NCI-H128 (cell line): ENCODE data around the gene CAPZB.
"Not testable (repeated sequence)": the region's sequence is repeated elsewhere in the genome, so short reads cannot be mapped to it uniquely, and the experiment has no call there.

Source experiments
- DNase-seq: peaks from one replicate; lab custom pipeline; 2025; ENCODE audit not compliant: unreplicated experiment; lab: John Stamatoyannopoulos, UW

The CAPZB gene

GRCh38 chr1:19315378-19316198 is 169.8 kb downstream of the CAPZB start:
- no peak for DNase-seq

GRCh38 chr1:19313961-19314882 is 171.1 kb downstream of the CAPZB start:
- DNase-seq: no peak

- DNase-seq: no peak
Measured at GRCh38 chr1:19313636-19313959, 171.7 kb downstream of the CAPZB start.

- no peak for DNase-seq
Measured at GRCh38 chr1:19312782-19313635, 172.3 kb downstream of the CAPZB start.

- DNase-seq: peak; percentile 90
Measured at GRCh38 chr1:19311931-19312781, 173.2 kb downstream of the CAPZB start, which contains the start of the genes AKR7A2 and SLC66A1. AKR7A2 (minus strand) TSS chr1:19312144; CDS start chr1:19312124, 20 bp downstream. SLC66A1 (plus strand) TSS chr1:19312326; CDS start chr1:19317678, 5,352 bp downstream.

GRCh38 chr1:19311503-19311930 is 173.8 kb downstream of the CAPZB start:
- no peak for DNase-seq

GRCh38 chr1:19310720-19311502 is 174.4 kb downstream of the CAPZB start:
- no peak for DNase-seq

- no peak for DNase-seq
Measured at GRCh38 chr1:19310061-19310460, 175.3 kb downstream of the CAPZB start.

- DNase-seq: no peak
Measured at GRCh38 chr1:19309123-19309813, 176.1 kb downstream of the CAPZB start.

GRCh38 chr1:19308509-19308907 is 176.8 kb downstream of the CAPZB start:
- no peak for DNase-seq

GRCh38 chr1:19307794-19308508 is 177.4 kb downstream of the CAPZB start:
- no peak for DNase-seq

GRCh38 chr1:19306941-19307340 is 178.4 kb downstream of the CAPZB start:
- DNase-seq: no peak

- DNase-seq: no peak
Measured at GRCh38 chr1:19305880-19306279, 179.5 kb downstream of the CAPZB start.

- not testable (repeated sequence) for DNase-seq
Measured at GRCh38 chr1:19304081-19304480, 181.3 kb downstream of the CAPZB start.

GRCh38 chr1:19300211-19300610 is 185.1 kb downstream of the CAPZB start:
- no peak for DNase-seq

GRCh38 chr1:19294638-19295037 is 190.7 kb downstream of the CAPZB start:
- no peak for DNase-seq

- no peak for DNase-seq
Measured at GRCh38 chr1:19289244-19289643, 196.1 kb downstream of the CAPZB start.
